Upper lobe of right lung (tissue), 1 donor: ENCODE measurements around the gene DPP10. TPM values are rescaled to one million over a fixed set of nuclear protein-coding genes. Genes with fewer than 3 reads are reported as not detected.

Experiments used
- ATAC-seq: fragments of 200-7000 bp; cut with Tn5 transposase; one replicate; pipeline ENCODE4 v1.9.1; 2020; ENCODE audit warnings: mild to moderate bottlenecking, moderate library complexity
- DNase-seq: peaks from one replicate; pipeline ENCODE4 v3.0.0-alpha.2; 2020
- H3K27ac ChIP-seq: fragments of 200-600 bp; one replicate; pipeline ENCODE4 v1.8.0; 2022
- H3K27me3 ChIP-seq: fragments of 200-600 bp; one replicate; pipeline ENCODE4 v1.8.0; 2022; ENCODE audit warnings: mild to moderate bottlenecking
- H3K36me3 ChIP-seq: fragments of 200-600 bp; one replicate; pipeline ENCODE4 v1.8.0; 2022
- H3K4me1 ChIP-seq: fragments of 200-600 bp; one replicate; pipeline ENCODE4 v1.8.0; 2022
- H3K4me3 ChIP-seq: fragments of 200-600 bp; one replicate; pipeline ENCODE4 v1.8.0; 2022; ENCODE audit warnings: mild to moderate bottlenecking
- H3K9me3 ChIP-seq: fragments of 200-600 bp; one replicate; pipeline ENCODE4 v1.8.0; 2022
- intact Hi-C: fragments of 100-400 bp; cut with DNase I; formaldehyde crosslinking; loops from one replicate; pipeline ENCODE4 v1.11.0; 2022
- total RNA-seq: library from RNA; stranded (reverse); fragmentation: NEBNext Ultra II Directional; extraction: Animal tissue kit (Norgen Biotek cat#: 25700); gene quantifications from one replicate; pipeline ENCODE4 v1.2.1, GENCODE V29; 2021
- TF ChIP-seq, protein P1 (sequence below): fragments of 200-600 bp; IDR thresholded peaks from one replicate; pipeline ENCODE4 v1.8.0; 2022; ENCODE audit warnings: antibody characterized with exemption
- donor health status: DM: no; HTN: yes; CAD: no; lungs with severe emphysema.

The DPP10 gene
- total RNA-seq, 1 donor from 2014 or later, result 1.0 TPM

DNA sequence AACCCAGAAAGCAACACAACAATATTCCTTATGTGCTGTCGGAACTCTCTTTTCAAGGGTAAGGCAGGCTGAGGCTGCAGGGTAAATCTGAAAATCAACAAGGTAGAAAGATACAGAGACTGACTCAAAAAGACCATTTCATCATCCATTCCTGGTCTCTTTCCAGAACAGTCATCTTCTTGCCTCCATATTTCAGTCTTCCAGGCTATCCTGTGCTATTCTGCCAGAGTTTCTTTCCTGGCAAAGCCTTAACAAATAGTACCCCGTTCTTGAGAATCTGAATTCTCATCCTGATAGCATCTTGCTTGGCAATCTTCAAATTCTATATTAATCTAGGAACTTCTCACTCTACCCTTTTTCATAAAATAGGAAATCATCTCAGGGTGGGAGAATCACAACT, 15.5 kb downstream of the DPP10 start:
- DNase-seq, result no peak

DNA sequence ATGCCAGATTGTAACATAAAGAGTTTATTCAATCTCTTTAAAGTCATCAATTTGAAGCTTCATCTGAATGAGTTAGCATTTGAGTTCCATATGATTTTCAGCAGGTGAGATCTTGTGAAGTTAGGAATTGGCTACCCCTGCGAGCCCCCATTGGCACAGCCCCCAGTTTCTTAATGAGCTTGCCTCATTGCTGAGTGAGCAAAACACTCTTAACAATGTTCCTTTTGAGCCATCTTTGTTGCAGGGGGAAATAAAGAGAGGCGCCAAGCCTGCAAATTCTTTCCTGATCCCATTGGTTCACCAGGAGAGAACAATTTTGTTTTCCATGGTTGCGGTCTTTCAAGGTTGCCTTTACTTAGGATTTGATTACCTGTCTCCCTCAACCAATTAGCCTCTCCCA, 18.7 kb downstream of the DPP10 start:
- H3K4me1 ChIP-seq, result no peaks in the 10 kb centered on the region
- intact Hi-C loops, result no loop called here
- ATAC-seq, result no peak
- no peak overlapping the region for H3K27ac ChIP-seq
- no peak overlapping the region for H3K4me3 ChIP-seq
- no peaks in the 10 kb centered on the region for H3K27me3 ChIP-seq
- H3K36me3 ChIP-seq, result no peaks in the 10 kb centered on the region
- TF ChIP-seq, protein P1, sequence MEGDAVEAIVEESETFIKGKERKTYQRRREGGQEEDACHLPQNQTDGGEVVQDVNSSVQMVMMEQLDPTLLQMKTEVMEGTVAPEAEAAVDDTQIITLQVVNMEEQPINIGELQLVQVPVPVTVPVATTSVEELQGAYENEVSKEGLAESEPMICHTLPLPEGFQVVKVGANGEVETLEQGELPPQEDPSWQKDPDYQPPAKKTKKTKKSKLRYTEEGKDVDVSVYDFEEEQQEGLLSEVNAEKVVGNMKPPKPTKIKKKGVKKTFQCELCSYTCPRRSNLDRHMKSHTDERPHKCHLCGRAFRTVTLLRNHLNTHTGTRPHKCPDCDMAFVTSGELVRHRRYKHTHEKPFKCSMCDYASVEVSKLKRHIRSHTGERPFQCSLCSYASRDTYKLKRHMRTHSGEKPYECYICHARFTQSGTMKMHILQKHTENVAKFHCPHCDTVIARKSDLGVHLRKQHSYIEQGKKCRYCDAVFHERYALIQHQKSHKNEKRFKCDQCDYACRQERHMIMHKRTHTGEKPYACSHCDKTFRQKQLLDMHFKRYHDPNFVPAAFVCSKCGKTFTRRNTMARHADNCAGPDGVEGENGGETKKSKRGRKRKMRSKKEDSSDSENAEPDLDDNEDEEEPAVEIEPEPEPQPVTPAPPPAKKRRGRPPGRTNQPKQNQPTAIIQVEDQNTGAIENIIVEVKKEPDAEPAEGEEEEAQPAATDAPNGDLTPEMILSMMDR, result no peak
- H3K9me3 ChIP-seq, result no peaks in the 10 kb centered on the region
- DNase-seq, result no peak

More for the DNA sequence above, 15.5 kb downstream of the DPP10 start:
- TF ChIP-seq, protein P1, result no peak
- H3K36me3 ChIP-seq, result no peaks in the 10 kb centered on the region
- no peak for ATAC-seq
- H3K27me3 ChIP-seq, result no peaks in the 10 kb centered on the region
- H3K27ac ChIP-seq, result no peak overlapping the region
- no peaks in the 10 kb centered on the region for H3K4me1 ChIP-seq
- H3K9me3 ChIP-seq, result no peaks in the 10 kb centered on the region
- H3K4me3 ChIP-seq, result no peak overlapping the region
- intact Hi-C loops, result no loop called here

DNA sequence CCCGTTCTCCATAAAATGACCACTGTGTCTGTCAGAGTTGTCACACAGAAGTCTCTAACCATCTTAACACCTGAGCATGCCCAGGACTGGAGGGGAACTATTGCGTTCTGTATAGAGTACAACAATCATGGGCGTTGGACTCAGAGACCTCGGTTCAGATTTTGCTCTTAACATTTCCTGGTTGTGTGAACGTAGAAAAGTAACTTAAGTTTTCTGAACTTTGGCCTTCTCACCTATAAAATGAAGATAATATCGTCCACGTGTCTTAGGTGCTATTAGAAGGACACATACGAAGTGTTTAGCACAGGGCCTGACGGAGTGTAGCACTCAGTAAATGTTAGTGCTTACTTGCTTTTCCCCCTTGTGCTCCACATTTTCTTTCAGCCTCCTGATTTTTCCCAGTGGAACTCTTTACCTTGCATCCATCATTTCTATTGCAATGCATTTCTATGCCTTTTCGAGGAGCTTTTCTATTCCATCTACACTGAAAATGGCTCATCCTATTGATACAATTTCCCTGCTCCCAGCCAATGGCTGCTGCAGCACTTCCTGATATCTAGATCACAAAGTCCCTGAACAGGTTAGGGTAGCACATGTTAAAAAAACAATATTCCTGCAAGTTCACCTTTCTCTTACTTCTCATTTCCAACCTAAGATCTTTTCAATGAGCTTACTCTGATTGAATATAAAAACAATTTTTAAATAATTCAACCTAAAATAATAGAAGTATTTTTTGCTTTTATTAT, 22.7 kb downstream of the DPP10 start:
- intact Hi-C loops, result no loop called here
- TF ChIP-seq, protein P1, result no peak

DNA sequence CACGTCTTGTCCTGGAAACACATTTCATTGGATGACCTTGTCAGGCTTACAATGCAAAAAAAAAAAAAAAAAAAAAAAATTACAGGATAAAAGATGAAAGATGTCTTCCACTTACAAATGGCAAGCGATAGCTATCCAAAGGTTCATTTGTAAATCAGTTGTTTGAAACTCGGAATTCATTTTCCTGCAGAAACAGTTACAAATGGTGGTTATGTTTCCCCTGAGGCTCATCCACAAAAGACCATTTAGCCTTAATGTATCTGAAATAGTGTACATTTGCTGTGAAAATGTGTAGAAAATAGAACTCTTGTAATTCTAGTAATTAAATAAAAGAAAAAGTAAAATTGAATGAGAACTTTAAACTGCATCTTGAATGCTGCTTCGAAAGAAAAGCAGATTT, 25.9 kb downstream of the DPP10 start:
- TF ChIP-seq, protein P1, result no peak
- DNase-seq (no peak), ATAC-seq (no peak)
- H3K4me3 ChIP-seq, result no peak overlapping the region
- H3K9me3 ChIP-seq, result no peaks in the 10 kb centered on the region
- H3K36me3 ChIP-seq, result no peaks in the 10 kb centered on the region
- H3K27me3 ChIP-seq, result no peaks in the 10 kb centered on the region
- no peaks in the 10 kb centered on the region for H3K4me1 ChIP-seq
- intact Hi-C loops, result no loop called here
- H3K27ac ChIP-seq, result no peak overlapping the region

More for the DNA sequence above, 22.7 kb downstream of the DPP10 start:
- no peak overlapping the region for H3K4me3 ChIP-seq
- H3K4me1 ChIP-seq, result no peaks in the 10 kb centered on the region
- ATAC-seq (no peak), DNase-seq (no peak)
- no peak overlapping the region for H3K27ac ChIP-seq
- no peaks in the 10 kb centered on the region for H3K36me3 ChIP-seq
- H3K27me3 ChIP-seq, result no peaks in the 10 kb centered on the region
- no peaks in the 10 kb centered on the region for H3K9me3 ChIP-seq

DNA sequence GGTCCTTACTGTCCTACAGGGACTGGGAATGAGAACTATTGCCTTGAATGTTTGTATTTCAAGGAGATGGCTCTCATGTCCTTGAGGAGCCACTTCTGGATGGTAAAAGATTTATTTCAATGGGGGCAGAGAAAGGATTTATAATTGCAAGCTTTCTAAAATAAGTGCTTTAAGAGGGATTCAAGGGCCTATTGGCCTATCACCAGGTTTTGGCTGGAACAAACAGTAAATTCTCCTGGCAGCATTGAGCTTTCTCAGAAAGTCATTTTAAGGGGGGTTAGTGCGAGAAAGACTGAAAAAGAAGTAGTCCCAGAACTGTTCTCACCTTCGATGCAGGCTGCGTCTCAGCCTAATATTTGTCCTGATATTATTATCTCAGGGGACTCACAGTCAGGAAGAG, 29.8 kb downstream of the DPP10 start:
- H3K36me3 ChIP-seq, result no peaks in the 10 kb centered on the region
- TF ChIP-seq, protein P1, result no peak
- H3K9me3 ChIP-seq, result no peaks in the 10 kb centered on the region
- no peaks in the 10 kb centered on the region for H3K27me3 ChIP-seq
- DNase-seq, result no peak
- no peaks in the 10 kb centered on the region for H3K4me1 ChIP-seq
- H3K4me3 ChIP-seq, result no peak overlapping the region
- intact Hi-C loops, result no loop called here
- no peak overlapping the region for H3K27ac ChIP-seq
- ATAC-seq, result no peak
